Colon (tissue), 2 donors: ENCODE measurements around the gene GATC.
"Not testable (repeated sequence)": the region's sequence is repeated elsewhere in the genome, so short reads cannot be mapped to it uniquely, and the experiment has no call there.

Source experiments
- FAIRE-seq: peaks from 2 replicates; lab custom pipeline; 2012; peaks lifted over from hg19 to GRCh38; lab: Jason Lieb, UNC
- donor health status: control.
- donor health status: control.

Gene GATC

GRCh38 chr12:120470150-120470784 is 24.0 kb downstream of the GATC start:
- no peak for FAIRE-seq

GRCh38 chr12:120472521-120472920 is 26.3 kb downstream of the GATC start:
- no peak for FAIRE-seq

- no peak for FAIRE-seq
These were observed 27.8 kb downstream of the GATC start for GRCh38 chr12:120473807-120474615.

GRCh38 chr12:120474616-120474960 is 28.3 kb downstream of the GATC start:
- no peak for FAIRE-seq

- no peak for FAIRE-seq
These were observed 29.4 kb downstream of the GATC start for GRCh38 chr12:120475643-120476042.

- no peak for FAIRE-seq
These were observed 33.2 kb downstream of the GATC start for GRCh38 chr12:120479458-120479857.

GRCh38 chr12:120480211-120480610 is 34.0 kb downstream of the GATC start:
- no peak for FAIRE-seq

GRCh38 chr12:120481022-120481767 is 35.0 kb downstream of the GATC start:
- FAIRE-seq, result no peak

- no peak for FAIRE-seq
These were observed 37.4 kb downstream of the GATC start for GRCh38 chr12:120483621-120484020.

- FAIRE-seq, result no peak
These were observed 40.0 kb downstream of the GATC start for GRCh38 chr12:120485961-120486881.

- FAIRE-seq, result not testable (repeated sequence)
These were observed 41.3 kb downstream of the GATC start for GRCh38 chr12:120487552-120487951.

- FAIRE-seq, result no peak
These were observed 41.9 kb downstream of the GATC start for GRCh38 chr12:120488057-120488640.

GRCh38 chr12:120489018-120489417 is 42.8 kb downstream of the GATC start:
- no peak for FAIRE-seq

- no peak for FAIRE-seq
These were observed 44.1 kb downstream of the GATC start for GRCh38 chr12:120490325-120490724.

- no peak for FAIRE-seq
These were observed 44.7 kb downstream of the GATC start for GRCh38 chr12:120490833-120491512.

GRCh38 chr12:120495186-120495730 is 49.0 kb downstream of the GATC start:
- FAIRE-seq, result no peak

GRCh38 chr12:120495731-120496412 is 49.6 kb downstream of the GATC start, which contains the start of gene DYNLL1:
DYNLL1 (plus strand) TSS chr12:120496113; CDS start chr12:120496422, 309 bp downstream.
- FAIRE-seq, result no peak

GRCh38 chr12:120496413-120497340 is 50.4 kb downstream of the GATC start:
- no peak for FAIRE-seq
